ENCODE data around the gene SENP3.

DNA sequence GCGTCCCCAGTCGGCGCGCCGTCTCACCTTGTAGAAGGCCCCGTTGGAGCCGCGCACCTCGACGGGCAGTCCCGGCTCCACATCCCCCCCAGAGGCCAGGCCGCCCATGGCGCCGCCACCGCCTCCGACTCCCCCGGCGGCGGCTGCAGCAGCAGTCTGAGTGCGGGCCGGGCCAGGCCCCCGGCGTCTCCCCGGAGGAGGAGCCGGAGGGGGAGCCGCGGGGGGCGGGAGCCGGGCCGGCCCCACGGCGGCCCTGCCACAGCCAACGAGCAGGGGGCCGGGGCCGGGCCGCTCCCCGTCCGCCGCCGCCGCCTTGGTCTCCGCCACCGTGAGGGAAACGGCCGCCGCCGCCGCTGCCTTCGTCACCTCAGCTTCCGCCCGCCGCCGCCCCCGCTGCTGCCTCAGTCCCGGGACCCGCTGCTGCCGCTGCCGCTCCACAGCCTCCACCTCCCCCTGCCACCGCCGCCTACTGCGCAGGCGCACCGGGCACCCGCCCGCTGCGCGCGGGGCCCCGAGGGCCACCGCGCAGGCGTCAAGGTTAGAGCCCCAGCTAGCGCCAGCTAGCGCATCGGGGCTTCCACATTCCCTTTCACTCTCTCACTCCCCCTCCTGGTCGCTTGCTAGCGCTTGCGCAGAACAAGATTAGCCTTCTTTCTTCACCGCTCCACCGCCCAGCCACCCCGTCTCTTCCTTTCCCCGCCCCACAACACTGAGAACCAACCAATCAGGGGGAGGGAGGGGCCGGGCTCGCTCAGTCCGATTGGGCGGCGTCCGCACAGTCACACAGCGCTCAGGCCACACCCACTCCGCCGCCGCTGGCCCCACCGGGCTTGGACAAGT, 52.9 kb downstream of the SENP3 start, which contains the start of gene FXR2:
- TF ChIP-seq, protein P1, sequence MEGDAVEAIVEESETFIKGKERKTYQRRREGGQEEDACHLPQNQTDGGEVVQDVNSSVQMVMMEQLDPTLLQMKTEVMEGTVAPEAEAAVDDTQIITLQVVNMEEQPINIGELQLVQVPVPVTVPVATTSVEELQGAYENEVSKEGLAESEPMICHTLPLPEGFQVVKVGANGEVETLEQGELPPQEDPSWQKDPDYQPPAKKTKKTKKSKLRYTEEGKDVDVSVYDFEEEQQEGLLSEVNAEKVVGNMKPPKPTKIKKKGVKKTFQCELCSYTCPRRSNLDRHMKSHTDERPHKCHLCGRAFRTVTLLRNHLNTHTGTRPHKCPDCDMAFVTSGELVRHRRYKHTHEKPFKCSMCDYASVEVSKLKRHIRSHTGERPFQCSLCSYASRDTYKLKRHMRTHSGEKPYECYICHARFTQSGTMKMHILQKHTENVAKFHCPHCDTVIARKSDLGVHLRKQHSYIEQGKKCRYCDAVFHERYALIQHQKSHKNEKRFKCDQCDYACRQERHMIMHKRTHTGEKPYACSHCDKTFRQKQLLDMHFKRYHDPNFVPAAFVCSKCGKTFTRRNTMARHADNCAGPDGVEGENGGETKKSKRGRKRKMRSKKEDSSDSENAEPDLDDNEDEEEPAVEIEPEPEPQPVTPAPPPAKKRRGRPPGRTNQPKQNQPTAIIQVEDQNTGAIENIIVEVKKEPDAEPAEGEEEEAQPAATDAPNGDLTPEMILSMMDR (conservative IDR thresholded peaks at IDR 0.05 in 1 of 2, IDR thresholded peaks at IDR 0.05 in 1 of 2; ENCODE audit: extremely low read depth in 1 of 2, insufficient read depth in 1 of 2, low read depth in 1 of 2, low read length in 2 of 2): peak; percentile 38 to 74
- TF ChIP-seq EZH2 (IDR thresholded peaks at IDR 0.05; ENCODE audit: borderline replicate concordance, low read length): no peak

Measured in mammary epithelial cell (primary cell).